ENCODE data around the gene BABAM2. TPM values are rescaled to one million over a fixed set of nuclear protein-coding genes. Genes with fewer than 3 reads are reported as not detected.

The BABAM2 gene
- total RNA-seq, 1 donor from 2014 or later, result 37.1 TPM

DNA sequence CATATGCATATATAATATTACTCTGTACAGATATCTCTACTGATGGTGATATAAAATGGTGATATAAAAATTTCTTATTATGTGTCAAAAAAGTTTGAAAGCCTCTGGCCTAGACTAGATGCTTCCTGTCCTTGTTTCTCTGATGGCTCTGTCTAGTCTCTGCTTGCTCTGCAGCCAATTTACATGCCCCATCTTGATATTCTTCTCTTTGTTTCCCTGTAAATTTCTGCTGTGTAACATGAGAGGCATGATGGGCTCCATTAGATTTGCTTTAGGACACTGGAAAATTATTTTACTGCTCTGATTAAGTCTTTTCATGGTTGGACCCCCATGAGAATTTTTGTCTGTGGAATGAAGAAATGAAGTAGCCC lies 24.3 kb downstream of the BABAM2 start:
- Mint-ChIP-seq H3K27ac (no peak overlapping the region), H3K27me3 (no peaks in the 10 kb centered on the region), H3K36me3 (ENCODE audit: insufficient read depth) (no peaks in the 10 kb centered on the region), H3K4me3 (ENCODE audit: low read depth) (no peak overlapping the region), H3K4me1 (ENCODE audit: low read depth) (peaks cover 5% of the 10 kb centered on the region), H3K9me3 (ENCODE audit: low read depth) (no peaks in the 10 kb centered on the region)
- no peak for DNase-seq (ENCODE audit: low spot score, unreplicated experiment)
- TF ChIP-seq, protein P1, sequence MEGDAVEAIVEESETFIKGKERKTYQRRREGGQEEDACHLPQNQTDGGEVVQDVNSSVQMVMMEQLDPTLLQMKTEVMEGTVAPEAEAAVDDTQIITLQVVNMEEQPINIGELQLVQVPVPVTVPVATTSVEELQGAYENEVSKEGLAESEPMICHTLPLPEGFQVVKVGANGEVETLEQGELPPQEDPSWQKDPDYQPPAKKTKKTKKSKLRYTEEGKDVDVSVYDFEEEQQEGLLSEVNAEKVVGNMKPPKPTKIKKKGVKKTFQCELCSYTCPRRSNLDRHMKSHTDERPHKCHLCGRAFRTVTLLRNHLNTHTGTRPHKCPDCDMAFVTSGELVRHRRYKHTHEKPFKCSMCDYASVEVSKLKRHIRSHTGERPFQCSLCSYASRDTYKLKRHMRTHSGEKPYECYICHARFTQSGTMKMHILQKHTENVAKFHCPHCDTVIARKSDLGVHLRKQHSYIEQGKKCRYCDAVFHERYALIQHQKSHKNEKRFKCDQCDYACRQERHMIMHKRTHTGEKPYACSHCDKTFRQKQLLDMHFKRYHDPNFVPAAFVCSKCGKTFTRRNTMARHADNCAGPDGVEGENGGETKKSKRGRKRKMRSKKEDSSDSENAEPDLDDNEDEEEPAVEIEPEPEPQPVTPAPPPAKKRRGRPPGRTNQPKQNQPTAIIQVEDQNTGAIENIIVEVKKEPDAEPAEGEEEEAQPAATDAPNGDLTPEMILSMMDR (IDR thresholded peaks at IDR 0.05; ENCODE audit: unreplicated experiment), result no peak

DNA sequence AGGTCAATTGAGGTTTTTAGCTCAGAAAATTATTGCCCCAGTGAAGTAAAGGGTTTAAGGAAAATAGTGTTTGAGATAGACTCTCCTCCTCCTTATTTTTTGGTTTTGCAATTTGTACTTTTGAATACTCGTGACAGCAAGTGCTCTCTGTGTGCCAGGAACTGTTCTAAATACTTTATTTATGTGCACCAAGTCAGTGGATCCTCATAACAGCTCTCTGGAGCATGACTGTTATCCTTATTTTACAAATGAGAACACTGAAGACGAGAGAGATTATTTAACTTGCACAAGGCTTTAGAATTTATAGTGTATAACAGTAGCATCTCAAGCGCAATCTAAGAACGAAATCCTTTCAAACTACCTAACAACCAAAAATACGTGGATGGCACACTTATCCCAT lies 24.7 kb downstream of the BABAM2 start:
- H3K9me3 Mint-ChIP-seq (ENCODE audit: low read depth), result no peaks in the 10 kb centered on the region

DNA sequence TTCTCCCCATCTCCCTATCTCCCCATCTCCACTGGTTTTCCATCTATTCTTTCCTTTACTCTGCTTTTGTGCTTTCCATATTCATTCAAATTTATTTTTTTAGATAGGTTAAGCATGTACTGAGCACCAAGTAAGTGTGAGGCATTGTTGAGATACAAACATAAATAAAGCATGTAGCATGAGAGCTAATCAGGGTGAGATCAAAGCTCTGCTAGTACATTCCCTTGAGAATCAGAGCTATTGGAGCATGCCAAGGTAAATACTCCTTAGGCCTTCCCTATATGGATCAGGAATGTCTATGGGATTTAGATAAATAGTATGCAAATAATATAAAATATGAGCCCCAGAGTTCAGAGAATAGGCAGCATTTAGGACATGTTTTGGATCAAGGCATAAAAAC lies 25.3 kb downstream of the BABAM2 start:
- no peaks in the 10 kb centered on the region for H3K36me3 Mint-ChIP-seq (ENCODE audit: insufficient read depth)
- no peaks in the 10 kb centered on the region for H3K9me3 Mint-ChIP-seq (ENCODE audit: low read depth)
- DNase-seq (ENCODE audit: low spot score, unreplicated experiment), result no peak
- no peak overlapping the region for H3K27ac Mint-ChIP-seq
- no peak overlapping the region for H3K4me3 Mint-ChIP-seq (ENCODE audit: low read depth)
- peaks cover 7% of the 10 kb centered on the region for H3K4me1 Mint-ChIP-seq (ENCODE audit: low read depth)
- no peaks in the 10 kb centered on the region for H3K27me3 Mint-ChIP-seq
- TF ChIP-seq, protein P1 (IDR thresholded peaks at IDR 0.05; ENCODE audit: unreplicated experiment), result no peak

More for the DNA sequence above, 24.7 kb downstream of the BABAM2 start:
- Mint-ChIP-seq H3K36me3 (ENCODE audit: insufficient read depth) (no peaks in the 10 kb centered on the region), H3K4me3 (ENCODE audit: low read depth) (no peak overlapping the region), H3K27me3 (no peaks in the 10 kb centered on the region), H3K27ac (no peak overlapping the region), H3K4me1 (ENCODE audit: low read depth) (peaks cover 5% of the 10 kb centered on the region)
- DNase-seq (ENCODE audit: low spot score, unreplicated experiment), result no peak
- TF ChIP-seq, protein P1 (IDR thresholded peaks at IDR 0.05; ENCODE audit: unreplicated experiment), result no peak

DNA sequence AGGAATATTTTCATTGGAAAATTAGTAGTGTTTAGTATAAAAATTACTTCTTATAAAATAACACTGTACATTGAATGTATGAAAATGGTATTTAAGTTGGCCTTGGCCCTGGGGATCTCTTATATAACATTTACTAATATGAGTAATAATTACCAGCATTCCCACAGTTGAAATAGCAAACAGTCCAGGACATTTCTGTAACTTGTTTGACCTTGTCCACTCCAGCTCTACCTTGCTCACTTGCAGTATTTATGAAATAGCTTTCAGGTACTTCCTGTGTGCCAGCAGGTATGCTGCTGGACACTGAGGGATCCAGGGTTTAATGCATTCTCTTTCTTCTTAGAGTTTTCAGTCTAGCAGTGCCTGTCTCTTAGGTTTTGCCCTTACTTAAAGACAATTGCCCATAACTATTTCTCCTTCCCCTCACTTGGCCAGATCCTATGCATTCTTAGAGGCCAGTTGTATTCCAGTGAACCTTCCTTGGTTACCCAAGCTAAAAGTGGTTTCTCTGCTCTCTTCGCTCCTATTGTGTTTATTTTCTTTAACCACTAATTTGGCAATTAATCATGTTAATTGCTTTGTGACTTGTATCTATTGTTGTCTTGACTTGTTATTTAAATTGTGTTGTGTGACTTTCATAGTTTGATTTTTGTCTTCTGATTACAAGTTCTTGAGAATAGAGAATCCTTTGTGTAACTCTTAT lies 25.9 kb downstream of the BABAM2 start:
- Mint-ChIP-seq H3K9me3 (ENCODE audit: low read depth) (no peaks in the 10 kb centered on the region), H3K27ac (no peak overlapping the region), H3K4me1 (ENCODE audit: low read depth) (peaks cover 7% of the 10 kb centered on the region), H3K27me3 (no peaks in the 10 kb centered on the region), H3K4me3 (ENCODE audit: low read depth) (no peak overlapping the region), H3K36me3 (ENCODE audit: insufficient read depth) (no peaks in the 10 kb centered on the region)
- TF ChIP-seq, protein P1 (IDR thresholded peaks at IDR 0.05; ENCODE audit: unreplicated experiment), result no peak
- no peak for DNase-seq (ENCODE audit: low spot score, unreplicated experiment)

DNA sequence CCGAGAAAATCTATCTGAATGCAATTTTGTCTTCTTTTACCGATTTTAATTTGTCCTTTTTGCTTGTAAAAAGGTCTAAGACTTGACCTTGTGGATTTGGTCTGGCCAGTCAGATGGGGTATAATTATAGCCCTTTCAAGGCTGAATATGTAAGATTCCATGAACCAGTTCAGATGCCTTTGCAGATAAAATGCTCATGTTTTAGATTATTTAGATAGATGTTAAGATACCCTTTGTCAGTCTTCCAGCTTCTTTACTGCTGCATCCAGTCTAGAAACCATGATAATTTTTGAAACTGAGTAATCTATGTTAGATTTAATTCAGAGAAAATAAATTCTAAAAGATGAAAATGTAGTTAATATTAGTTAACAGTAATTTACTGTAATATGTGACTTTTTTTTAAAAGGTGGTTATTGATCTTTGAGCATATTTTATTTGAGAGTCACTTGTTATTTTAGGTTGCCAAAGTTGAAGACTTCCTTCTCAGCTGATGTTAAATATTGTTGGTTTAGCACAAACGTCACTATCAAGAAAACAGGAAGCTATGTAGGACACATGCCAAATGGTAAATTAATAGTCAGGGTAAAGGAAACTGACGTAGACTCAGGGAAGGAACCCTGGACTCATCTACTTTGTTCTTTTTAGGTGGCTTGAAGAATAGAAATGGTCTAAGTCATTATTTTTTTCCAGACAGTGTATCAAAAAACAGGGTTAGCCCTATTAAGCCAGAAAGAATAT lies 29.8 kb downstream of the BABAM2 start:
- Mint-ChIP-seq H3K36me3 (ENCODE audit: insufficient read depth) (no peaks in the 10 kb centered on the region), H3K4me1 (ENCODE audit: low read depth) (peaks cover 4% of the 10 kb centered on the region), H3K4me3 (ENCODE audit: low read depth) (no peak overlapping the region), H3K9me3 (ENCODE audit: low read depth) (no peaks in the 10 kb centered on the region), H3K27ac (no peak overlapping the region), H3K27me3 (no peaks in the 10 kb centered on the region)
- TF ChIP-seq, protein P1 (IDR thresholded peaks at IDR 0.05; ENCODE audit: unreplicated experiment), result no peak
- no peak for DNase-seq (ENCODE audit: low spot score, unreplicated experiment)

All from progenitor cell of endocrine pancreas (in vitro differentiated cells).